BE2C (cell line): ENCODE results near the gene NPFF.

Experiments used
- DNase-seq: peaks from one replicate; pipeline ENCODE4 v3.0.0-alpha.2; 2020
- H3K27me3 ChIP-seq: fragments of 250-450 bp; sonication (Bioruptor Pico); 2 replicates; pipeline ENCODE4 v1.5.1; 2020; ENCODE audit warnings: mild to moderate bottlenecking
- H3K36me3 ChIP-seq: fragments of 250-450 bp; sonication (Bioruptor Pico); 2 replicates; pipeline ENCODE4 v1.5.1; 2020; ENCODE audit warnings: mild to moderate bottlenecking
- H3K4me1 ChIP-seq: fragments of 250-450 bp; sonication (Bioruptor Pico); 2 replicates; pipeline ENCODE4 v1.5.1; 2020
- H3K4me3 ChIP-seq: 2 replicates; pipeline ENCODE4 v1.5.1; 2011; ENCODE audit warnings: low read depth, low read length
- H3K9me3 ChIP-seq: fragments of 250-450 bp; sonication (Bioruptor Pico); 2 replicates; pipeline ENCODE4 v1.5.1; 2020
- TF ChIP-seq, protein P1 (sequence below): IDR thresholded peaks from 2 replicates; pipeline ENCODE4 v1.5.1; 2012; ENCODE audit warnings: mild to moderate bottlenecking, low read depth, low read length

Gene NPFF

DNA sequence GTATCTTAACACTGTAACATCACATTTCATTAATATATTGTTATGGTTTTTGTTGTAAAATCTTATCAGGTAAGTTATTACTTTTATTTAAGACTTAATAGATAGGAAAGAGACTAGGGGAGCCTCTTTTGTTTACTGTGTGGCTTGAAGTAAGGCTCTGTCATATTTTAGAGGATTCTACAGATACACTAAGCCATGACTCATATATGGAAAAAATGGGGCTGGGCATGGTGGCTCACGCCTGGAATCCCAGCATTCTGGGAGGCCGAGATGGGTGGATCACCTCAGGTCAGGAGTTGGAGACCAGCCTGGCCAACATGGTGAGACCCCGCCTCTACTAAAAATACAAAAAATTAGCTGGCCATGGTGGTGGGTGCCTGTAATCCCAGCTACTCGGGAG, 23.6 kb upstream of the NPFF start:
- H3K4me1 ChIP-seq, result no peaks in the 10 kb centered on the region
- no peak overlapping the region for H3K4me3 ChIP-seq
- DNase-seq, result no peak
- no peaks in the 10 kb centered on the region for H3K27me3 ChIP-seq
- H3K9me3 ChIP-seq, result no peaks in the 10 kb centered on the region
- H3K36me3 ChIP-seq, result peaks cover 25% of the 10 kb centered on the region
- TF ChIP-seq, protein P1, sequence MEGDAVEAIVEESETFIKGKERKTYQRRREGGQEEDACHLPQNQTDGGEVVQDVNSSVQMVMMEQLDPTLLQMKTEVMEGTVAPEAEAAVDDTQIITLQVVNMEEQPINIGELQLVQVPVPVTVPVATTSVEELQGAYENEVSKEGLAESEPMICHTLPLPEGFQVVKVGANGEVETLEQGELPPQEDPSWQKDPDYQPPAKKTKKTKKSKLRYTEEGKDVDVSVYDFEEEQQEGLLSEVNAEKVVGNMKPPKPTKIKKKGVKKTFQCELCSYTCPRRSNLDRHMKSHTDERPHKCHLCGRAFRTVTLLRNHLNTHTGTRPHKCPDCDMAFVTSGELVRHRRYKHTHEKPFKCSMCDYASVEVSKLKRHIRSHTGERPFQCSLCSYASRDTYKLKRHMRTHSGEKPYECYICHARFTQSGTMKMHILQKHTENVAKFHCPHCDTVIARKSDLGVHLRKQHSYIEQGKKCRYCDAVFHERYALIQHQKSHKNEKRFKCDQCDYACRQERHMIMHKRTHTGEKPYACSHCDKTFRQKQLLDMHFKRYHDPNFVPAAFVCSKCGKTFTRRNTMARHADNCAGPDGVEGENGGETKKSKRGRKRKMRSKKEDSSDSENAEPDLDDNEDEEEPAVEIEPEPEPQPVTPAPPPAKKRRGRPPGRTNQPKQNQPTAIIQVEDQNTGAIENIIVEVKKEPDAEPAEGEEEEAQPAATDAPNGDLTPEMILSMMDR, result no peak

DNA sequence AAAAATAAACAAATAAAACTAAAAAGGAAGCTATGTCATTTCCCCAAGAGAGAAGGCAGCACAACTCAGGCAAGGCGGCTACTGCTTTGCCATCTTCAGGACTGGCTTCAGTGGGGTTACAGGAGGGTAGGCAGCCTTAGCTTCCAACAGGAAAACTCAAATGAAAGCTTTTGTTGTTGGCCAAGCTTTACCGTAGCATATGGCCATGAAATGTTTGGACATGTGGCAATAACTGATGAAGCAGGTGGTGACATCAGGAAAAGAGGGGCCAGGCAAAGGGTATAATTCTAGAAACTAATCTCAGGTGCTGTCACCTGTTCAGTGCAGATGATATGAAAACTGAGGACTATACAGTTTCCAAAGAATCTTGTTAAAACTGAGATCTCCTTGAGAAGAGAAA, 22.8 kb upstream of the NPFF start:
- no peak for DNase-seq
- TF ChIP-seq, protein P1, result no peak
- no peaks in the 10 kb centered on the region for H3K9me3 ChIP-seq

DNA sequence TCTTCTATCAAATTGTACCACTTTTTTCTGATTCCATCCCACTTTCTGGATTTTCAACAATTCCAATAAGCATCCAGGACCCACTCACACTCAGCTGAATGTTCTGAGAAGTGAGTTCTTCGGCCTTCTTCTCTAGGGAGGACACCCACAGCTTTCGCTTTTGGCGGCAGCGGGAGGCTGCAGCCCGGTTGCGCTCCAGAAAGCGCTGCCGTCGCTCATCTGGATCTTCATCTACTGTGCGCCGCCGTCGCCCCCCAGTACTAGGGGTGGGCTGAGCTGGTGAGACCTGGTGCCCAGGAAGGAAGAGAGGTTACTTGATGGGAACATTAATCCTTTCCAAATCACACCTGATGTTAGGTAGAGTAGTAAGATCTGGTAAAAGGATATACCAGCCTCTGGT, 17.2 kb upstream of the NPFF start:
- Histone ChIP-seq H3K4me3 (no peak overlapping the region), H3K36me3 (peaks cover 20% of the 10 kb centered on the region), H3K9me3 (no peaks in the 10 kb centered on the region), H3K27me3 (no peaks in the 10 kb centered on the region), H3K4me1 (no peaks in the 10 kb centered on the region)
- DNase-seq, result no peak
- TF ChIP-seq, protein P1, result no peak

More for the DNA sequence above, 22.8 kb upstream of the NPFF start:
- H3K27me3 ChIP-seq, result no peaks in the 10 kb centered on the region
- peaks cover 28% of the 10 kb centered on the region for H3K36me3 ChIP-seq
- no peak overlapping the region for H3K4me3 ChIP-seq
- no peaks in the 10 kb centered on the region for H3K4me1 ChIP-seq

DNA sequence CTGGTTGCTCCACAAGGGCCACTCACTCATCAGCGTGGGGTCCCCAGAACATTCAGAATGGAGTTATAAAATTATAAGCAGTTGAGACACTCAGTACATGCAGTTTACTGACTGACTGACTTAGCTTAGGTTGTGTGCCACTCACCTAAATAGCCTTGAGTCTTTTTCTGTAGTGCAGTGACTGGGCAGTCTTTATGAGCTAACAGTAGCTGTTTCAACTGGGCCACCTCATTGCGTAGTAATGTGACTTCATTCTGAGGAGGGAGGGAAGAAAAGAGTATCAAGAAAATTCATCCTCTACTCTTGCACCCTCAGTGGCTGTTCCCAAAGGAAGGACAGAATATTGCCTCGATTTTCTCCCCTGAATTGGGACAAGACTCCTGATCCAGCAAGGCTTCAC, 15.8 kb upstream of the NPFF start:
- H3K36me3 ChIP-seq, result peaks cover 20% of the 10 kb centered on the region
- H3K9me3 ChIP-seq, result no peaks in the 10 kb centered on the region
- no peaks in the 10 kb centered on the region for H3K27me3 ChIP-seq
- TF ChIP-seq, protein P1, result no peak
- DNase-seq, result no peak
- H3K4me3 ChIP-seq, result no peak overlapping the region
- H3K4me1 ChIP-seq, result no peaks in the 10 kb centered on the region

DNA sequence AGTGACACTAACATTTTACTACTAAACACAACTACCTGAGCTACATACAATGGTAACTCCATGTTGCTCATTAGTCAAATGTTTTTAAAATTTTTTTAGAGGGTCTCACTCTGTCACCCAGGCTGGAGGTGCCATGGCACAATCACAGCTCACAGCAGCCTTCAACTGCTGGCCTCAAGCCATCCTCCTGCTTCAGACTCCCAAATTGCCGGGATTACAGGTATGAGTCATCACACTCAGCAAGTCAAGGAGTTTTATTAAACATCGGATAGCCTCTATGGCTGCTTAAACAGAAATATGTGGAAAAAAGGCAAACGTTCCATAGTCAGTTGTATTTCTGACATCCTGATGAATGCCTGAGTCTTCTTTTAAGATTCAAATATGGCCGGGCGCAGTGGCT, 11.1 kb upstream of the NPFF start:
- Histone ChIP-seq H3K36me3 (peaks cover 26% of the 10 kb centered on the region), H3K27me3 (no peaks in the 10 kb centered on the region), H3K9me3 (no peaks in the 10 kb centered on the region), H3K4me3 (no peak overlapping the region), H3K4me1 (no peaks in the 10 kb centered on the region)
- DNase-seq, result no peak
- TF ChIP-seq, protein P1, result no peak

DNA sequence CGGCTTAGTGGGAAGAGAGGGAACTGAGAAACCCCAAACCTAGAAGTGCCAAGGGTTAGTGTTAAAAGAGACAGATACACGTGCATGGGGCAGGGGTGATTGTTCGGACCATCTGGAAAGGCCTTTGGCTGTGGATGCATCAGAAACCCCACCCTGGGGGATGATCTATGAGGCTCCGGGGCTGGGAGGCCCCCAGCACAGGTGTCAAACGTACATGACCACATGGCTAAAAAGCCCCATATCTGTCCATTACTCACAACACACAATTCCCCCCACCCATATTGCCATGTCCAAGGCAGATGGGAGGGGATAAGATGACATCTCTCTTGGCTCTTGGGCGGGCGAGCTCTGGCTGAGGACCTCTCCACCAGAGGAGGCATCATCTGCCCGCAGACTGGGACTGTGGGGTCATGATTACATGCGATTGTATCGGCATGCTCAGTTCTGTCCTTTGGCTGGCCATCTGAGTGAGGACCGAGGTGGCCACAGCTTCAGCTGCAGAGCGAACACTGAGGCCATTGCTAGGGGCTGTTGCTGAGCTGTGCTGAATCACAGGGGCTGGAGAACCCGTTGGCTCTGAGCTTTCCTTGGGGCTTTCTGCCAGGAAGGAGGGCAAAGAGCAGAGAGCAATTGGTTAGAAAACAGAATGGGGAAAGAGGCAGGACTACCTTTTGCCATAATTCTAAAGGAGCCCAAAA, 9.6 kb upstream of the NPFF start:
- no peaks in the 10 kb centered on the region for H3K27me3 ChIP-seq
- DNase-seq, result no peak
- H3K4me1 ChIP-seq, result no peaks in the 10 kb centered on the region
- no peaks in the 10 kb centered on the region for H3K9me3 ChIP-seq
- peaks cover 16% of the 10 kb centered on the region for H3K36me3 ChIP-seq
- no peak overlapping the region for H3K4me3 ChIP-seq
- TF ChIP-seq, protein P1, result no peak
